Ovary (tissue), 3 donors: ENCODE data around the gene SLC39A11.

Experiments used
- POLR2A ChIP-seq: fragments of 450-650 bp; IDR thresholded peaks from one replicate; pipeline ENCODE4 v1.6.1; 2017; ENCODE audit warnings: antibody characterized with exemption, mild to moderate bottlenecking, moderate library complexity
- TF ChIP-seq, protein P1 (sequence below), 3 donors: fragments of 450-650 bp in 2 of 3; fragments of 200-600 bp in 1 of 3; IDR thresholded peaks; one replicate each; pipeline versions ENCODE4 v1.5.1 to v1.8.0; 2016 to 2022; ENCODE audit warnings: antibody characterized with exemption in 3 of 3, mild to moderate bottlenecking in 1 of 3
- donor health status: DM: no; HTN: no; CAD: no.

GRCh38 chr17:72604518-72604917 lies 488.0 kb downstream of the SLC39A11 start:
- TF ChIP-seq, protein P1, sequence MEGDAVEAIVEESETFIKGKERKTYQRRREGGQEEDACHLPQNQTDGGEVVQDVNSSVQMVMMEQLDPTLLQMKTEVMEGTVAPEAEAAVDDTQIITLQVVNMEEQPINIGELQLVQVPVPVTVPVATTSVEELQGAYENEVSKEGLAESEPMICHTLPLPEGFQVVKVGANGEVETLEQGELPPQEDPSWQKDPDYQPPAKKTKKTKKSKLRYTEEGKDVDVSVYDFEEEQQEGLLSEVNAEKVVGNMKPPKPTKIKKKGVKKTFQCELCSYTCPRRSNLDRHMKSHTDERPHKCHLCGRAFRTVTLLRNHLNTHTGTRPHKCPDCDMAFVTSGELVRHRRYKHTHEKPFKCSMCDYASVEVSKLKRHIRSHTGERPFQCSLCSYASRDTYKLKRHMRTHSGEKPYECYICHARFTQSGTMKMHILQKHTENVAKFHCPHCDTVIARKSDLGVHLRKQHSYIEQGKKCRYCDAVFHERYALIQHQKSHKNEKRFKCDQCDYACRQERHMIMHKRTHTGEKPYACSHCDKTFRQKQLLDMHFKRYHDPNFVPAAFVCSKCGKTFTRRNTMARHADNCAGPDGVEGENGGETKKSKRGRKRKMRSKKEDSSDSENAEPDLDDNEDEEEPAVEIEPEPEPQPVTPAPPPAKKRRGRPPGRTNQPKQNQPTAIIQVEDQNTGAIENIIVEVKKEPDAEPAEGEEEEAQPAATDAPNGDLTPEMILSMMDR (IDR thresholded peaks at IDR 0.05): no peak
- no peak for TF ChIP-seq POLR2A
